Measurements from ENCODE around the gene FANCD2OS. TPM values are rescaled to one million over a fixed set of nuclear protein-coding genes. Genes with fewer than 3 reads are reported as not detected.

Gene FANCD2OS
- total RNA-seq, 1 experiment from 2014 or later = not detected

- Mint-ChIP-seq H3K4me1 (no peaks in the 10 kb centered on the region), H3K9me3 (no peaks in the 10 kb centered on the region), H3K36me3 (ENCODE audit: insufficient read depth in 1 of 3, low read depth in 3 of 3) (peaks cover 22 to 82% (median 73%) of the 10 kb centered on the region in 3 experiments), H3K27ac (no peak overlapping the region), H3K4me3 (no peak overlapping the region), H3K27me3 (ENCODE audit: low read depth) (no peaks in the 10 kb centered on the region)
- Histone ChIP-seq H3T11ph (ENCODE audit: low read length) (no peak overlapping the region), H3K27me3 (ENCODE audit: insufficient read depth, low read length) (no peaks in the 10 kb centered on the region), H2AK5ac (ENCODE audit: insufficient read length, low read length) (no peak overlapping the region), H4K8ac (replicated peaks; ENCODE audit: insufficient read length, low read depth, low read length) (no peak overlapping the region), H3K18ac (ENCODE audit: insufficient read length, low read depth, low read length) (no peak overlapping the region), H3K9ac (ENCODE audit: extremely low read depth, insufficient read length, low read length) (no peak overlapping the region), H2BK20ac (ENCODE audit: low read depth, low read length, poor library complexity, severe bottlenecking) (no peak overlapping the region), H2BK120ac (ENCODE audit: low read depth, low read length, poor library complexity, severe bottlenecking) (no peak overlapping the region), H2BK15ac (ENCODE audit: low read depth, low read length) (no peak overlapping the region), H4K91ac (ENCODE audit: insufficient read length, low read depth, low read length) (no peak overlapping the region), H3K23me2 (ENCODE audit: insufficient read length, low read depth, low read length, poor library complexity, severe bottlenecking) (no peaks in the 10 kb centered on the region), H3K14ac (ENCODE audit: insufficient read depth, low read length) (no peak overlapping the region), H3K56ac (ENCODE audit: insufficient read length, low read depth, low read length) (no peak overlapping the region), H2BK5ac (ENCODE audit: insufficient read length, low read length) (no peak overlapping the region), H3K79me1 (ENCODE audit: insufficient read depth, low read depth, low read length, poor library complexity, severe bottlenecking) (no peaks in the 10 kb centered on the region), H3K4ac (ENCODE audit: low read depth, low read length) (no peak overlapping the region), H3K27ac (ENCODE audit: insufficient read length, low read depth, low read length) (no peak overlapping the region), H3K4me2 (ENCODE audit: insufficient read depth, insufficient read length, low read length) (no peak overlapping the region), H2BK12ac (ENCODE audit: insufficient read length, low read depth, low read length) (no peak overlapping the region), H4K20me1 (ENCODE audit: control insufficient read depth, insufficient read depth, insufficient read length) (no peaks in the 10 kb centered on the region), H3K9me3 (ENCODE audit: control insufficient read depth, low read depth, low read length) (no peaks in the 10 kb centered on the region), H4K5ac (ENCODE audit: insufficient read length, low read depth, low read length) (no peak overlapping the region), H3K23ac (ENCODE audit: insufficient read length, low read depth, low read length) (no peak overlapping the region), H3K4me1 (ENCODE audit: insufficient read depth, low read length) (no peaks in the 10 kb centered on the region), H3K79me2 (ENCODE audit: insufficient read depth, low read length) (no peaks in the 10 kb centered on the region), H2AFZ (ENCODE audit: low read length) (no peak overlapping the region)
- TF ChIP-seq CTCF (conservative IDR thresholded peaks at IDR 0.05) = no peak
- DNase-seq = no peak
- no CpG with 5 or more reads among the region's 4 CpGs for WGBS (ENCODE audit: extremely low coverage, insufficient read length, low lambda C conversion rate)
Observed at GRCh38 chr3:10081871-10082270, 26.2 kb downstream of the FANCD2OS start.

All from H9 (cell line).